CD4-positive, alpha-beta T cell treated with Interleukin-17A for 4 hours (primary cell): ENCODE results near the gene FAM131B.
A peak's percentile ranks its signal among the peaks of the same experiment; 100 is the strongest.

Experiments
- DNase-seq: peaks from one replicate; pipeline ENCODE4 v3.0.0-alpha.2; 2020; ENCODE audit warnings: mixed read lengths

FAM131B gene

GRCh38 chr7:143356414-143357050, 6.0 kb downstream of the FAM131B start:
- DNase-seq, result no peak

- DNase-seq, result no peak
Measured at GRCh38 chr7:143355450-143356385, 6.8 kb downstream of the FAM131B start.

- DNase-seq, result no peak
Measured at GRCh38 chr7:143354965-143355364, 7.5 kb downstream of the FAM131B start.

- no peak for DNase-seq
Measured at GRCh38 chr7:143354376-143354775, 8.1 kb downstream of the FAM131B start.

GRCh38 chr7:143352531-143353002, 9.9 kb downstream of the FAM131B start:
- no peak for DNase-seq

- no peak for DNase-seq
Measured at GRCh38 chr7:143351574-143351973, 10.9 kb downstream of the FAM131B start.

GRCh38 chr7:143351060-143351459, 11.5 kb downstream of the FAM131B start:
- no peak for DNase-seq

GRCh38 chr7:143347950-143348349, 14.6 kb downstream of the FAM131B start:
- DNase-seq, result no peak

- no peak for DNase-seq
Measured at GRCh38 chr7:143346018-143346417, 16.5 kb downstream of the FAM131B start.

GRCh38 chr7:143345428-143345900, 17.0 kb downstream of the FAM131B start:
- DNase-seq, result peak; percentile 78

GRCh38 chr7:143343596-143343995, 18.9 kb downstream of the FAM131B start:
- DNase-seq, result no peak

- DNase-seq, result no peak
Measured at GRCh38 chr7:143341842-143342241, 20.7 kb downstream of the FAM131B start.

- no peak for DNase-seq
Measured at GRCh38 chr7:143337216-143337615, 25.3 kb downstream of the FAM131B start.

GRCh38 chr7:143334244-143334643, 28.3 kb downstream of the FAM131B start:
- no peak for DNase-seq

GRCh38 chr7:143331179-143331801, 31.2 kb downstream of the FAM131B start:
- no peak for DNase-seq

GRCh38 chr7:143329471-143330170, 32.9 kb downstream of the FAM131B start:
- no peak for DNase-seq

- DNase-seq, result no peak
Measured at GRCh38 chr7:143327903-143328302, 34.6 kb downstream of the FAM131B start.

GRCh38 chr7:143325240-143325639, 37.3 kb downstream of the FAM131B start:
- DNase-seq, result no peak

GRCh38 chr7:143323653-143324052, 38.9 kb downstream of the FAM131B start:
- no peak for DNase-seq

- no peak for DNase-seq
Measured at GRCh38 chr7:143322760-143323633, 39.5 kb downstream of the FAM131B start.

- DNase-seq, result peak; percentile 45
Measured at GRCh38 chr7:143321734-143322133, 40.8 kb downstream of the FAM131B start.

GRCh38 chr7:143321242-143321641, 41.3 kb downstream of the FAM131B start:
- DNase-seq, result no peak
